Activated CD4-positive, CD25-positive, alpha-beta regulatory T cell (primary cell): ENCODE data around the gene SAP30BP.

Experiments used
- DNase-seq, 4 experiments: peaks; one replicate each; lab custom pipeline; 2025; lab: John Stamatoyannopoulos, UW

The SAP30BP gene

GRCh38 chr17:75739801-75740200, 72.7 kb downstream of the SAP30BP start:
- DNase-seq = no peak

- no peak for DNase-seq
Measured at GRCh38 chr17:75740215-75740614, 73.1 kb downstream of the SAP30BP start.

GRCh38 chr17:75740631-75741077, 73.5 kb downstream of the SAP30BP start:
- DNase-seq = no peak

- no peak for DNase-seq
Measured at GRCh38 chr17:75742337-75742736, 75.2 kb downstream of the SAP30BP start.

- no peak for DNase-seq
Measured at GRCh38 chr17:75743625-75744206, 76.6 kb downstream of the SAP30BP start.

- DNase-seq = no peak
Measured at GRCh38 chr17:75748706-75749105, 81.6 kb downstream of the SAP30BP start.

GRCh38 chr17:75749545-75750389, 82.6 kb downstream of the SAP30BP start:
- peak; percentile 79 to 93 (median 86) for DNase-seq

GRCh38 chr17:75750661-75751423, 83.7 kb downstream of the SAP30BP start:
- DNase-seq = no peak

- no peak for DNase-seq
Measured at GRCh38 chr17:75751676-75752404, 84.7 kb downstream of the SAP30BP start.

GRCh38 chr17:75752405-75752709, 85.2 kb downstream of the SAP30BP start:
- no peak for DNase-seq

- no peak for DNase-seq
Measured at GRCh38 chr17:75752802-75753513, 85.8 kb downstream of the SAP30BP start.

- peak; percentile 43 to 62 (median 55) for DNase-seq
Measured at GRCh38 chr17:75753514-75754377, 86.6 kb downstream of the SAP30BP start.

- DNase-seq = no peak
Measured at GRCh38 chr17:75754378-75755204, 87.5 kb downstream of the SAP30BP start.

- no peak for DNase-seq
Measured at GRCh38 chr17:75755205-75755901, 88.2 kb downstream of the SAP30BP start.

- DNase-seq = no peak
Measured at GRCh38 chr17:75755990-75756389, 88.9 kb downstream of the SAP30BP start.

GRCh38 chr17:75756451-75757085, 89.4 kb downstream of the SAP30BP start:
- DNase-seq = no peak

GRCh38 chr17:75757086-75757681, 90.0 kb downstream of the SAP30BP start:
- DNase-seq = no peak
